Measurements from ENCODE around the gene KRT81.
"Not testable (repeated sequence)": the region's sequence is repeated elsewhere in the genome, so short reads cannot be mapped to it uniquely, and the experiment has no call there.

- TF ChIP-seq CTCF (conservative IDR thresholded peaks at IDR 0.05); ZFX (IDR thresholded peaks at IDR 0.05): not testable (repeated sequence)
Observed at GRCh38 chr12:52240247-52240646, 51.1 kb downstream of the KRT81 start.

Measured in C4-2B (cell line).